GM12865 (cell line): ENCODE measurements around the gene TAPT1.

ENCODE experiments used
- DNase-seq: peaks from one replicate; pipeline ENCODE4 v3.0.0; 2010; ENCODE audit warnings: low read depth
- H3K4me3 ChIP-seq: 2 replicates; pipeline ENCODE4 v1.5.1; 2011; ENCODE audit warnings: mild to moderate bottlenecking, low read depth, low read length, control low read depth
- CTCF ChIP-seq: IDR thresholded peaks from 2 replicates; pipeline ENCODE4 v1.5.1; 2011; ENCODE audit warnings: low read length, control low read depth, low read depth, inconsistent platforms; ENCODE audit not compliant: insufficient read depth; ENCODE audit errors: missing control alignments

Gene TAPT1

GRCh38 chr4:16113741-16114140 is 112.5 kb downstream of the TAPT1 start:
- H3K4me3 ChIP-seq: no peak overlapping the region
- no peak for DNase-seq
- no peak for TF ChIP-seq CTCF

GRCh38 chr4:16111533-16111932 is 114.7 kb downstream of the TAPT1 start:
- DNase-seq: no peak
- H3K4me3 ChIP-seq: no peak overlapping the region
- no peak for TF ChIP-seq CTCF

DNA sequence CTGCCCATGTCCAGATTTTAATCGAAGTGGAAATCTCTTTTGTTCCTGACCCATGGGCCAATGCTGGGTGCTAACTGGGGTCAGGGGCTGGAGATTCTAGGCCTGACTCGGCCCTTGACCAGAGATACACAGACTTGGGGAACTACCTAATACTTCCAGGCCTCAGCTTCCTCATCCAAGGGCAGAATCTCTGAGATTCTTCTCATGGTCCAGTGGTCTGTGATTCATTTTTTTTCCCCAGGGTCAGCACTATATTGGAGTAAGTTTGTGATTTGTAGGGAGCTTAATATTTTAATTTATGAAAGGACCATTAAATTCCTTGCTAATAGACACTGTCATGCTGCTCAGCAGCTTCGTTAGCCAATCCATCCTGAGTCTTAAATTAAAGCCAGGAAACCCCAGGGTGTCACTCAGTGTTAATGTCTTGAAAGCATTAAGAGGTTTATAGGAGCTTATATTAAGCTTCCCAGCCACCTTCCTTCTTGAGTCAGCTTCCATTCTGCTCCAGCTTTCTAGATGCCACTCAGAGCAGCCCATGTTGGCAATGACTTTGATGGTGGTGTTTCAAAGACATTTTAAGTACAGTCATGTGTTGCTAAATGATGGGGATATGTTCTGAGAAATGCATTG is 115.5 kb downstream of the TAPT1 start:
- no peak overlapping the region for H3K4me3 ChIP-seq
- no peak for TF ChIP-seq CTCF
- no peak for DNase-seq
